Measurements from ENCODE around the gene NRM. TPM values are rescaled to one million over a fixed set of nuclear protein-coding genes. Genes with fewer than 3 reads are reported as not detected.
A peak's percentile ranks its signal among the peaks of the same experiment; 100 is the strongest.
"Not testable (repeated sequence)": the region's sequence is repeated elsewhere in the genome, so short reads cannot be mapped to it uniquely, and the experiment has no call there.

Gene NRM
- total RNA-seq, 4 donors from 2014 or later, result 3.0 to 8.2 (median 6.0) TPM

DNA sequence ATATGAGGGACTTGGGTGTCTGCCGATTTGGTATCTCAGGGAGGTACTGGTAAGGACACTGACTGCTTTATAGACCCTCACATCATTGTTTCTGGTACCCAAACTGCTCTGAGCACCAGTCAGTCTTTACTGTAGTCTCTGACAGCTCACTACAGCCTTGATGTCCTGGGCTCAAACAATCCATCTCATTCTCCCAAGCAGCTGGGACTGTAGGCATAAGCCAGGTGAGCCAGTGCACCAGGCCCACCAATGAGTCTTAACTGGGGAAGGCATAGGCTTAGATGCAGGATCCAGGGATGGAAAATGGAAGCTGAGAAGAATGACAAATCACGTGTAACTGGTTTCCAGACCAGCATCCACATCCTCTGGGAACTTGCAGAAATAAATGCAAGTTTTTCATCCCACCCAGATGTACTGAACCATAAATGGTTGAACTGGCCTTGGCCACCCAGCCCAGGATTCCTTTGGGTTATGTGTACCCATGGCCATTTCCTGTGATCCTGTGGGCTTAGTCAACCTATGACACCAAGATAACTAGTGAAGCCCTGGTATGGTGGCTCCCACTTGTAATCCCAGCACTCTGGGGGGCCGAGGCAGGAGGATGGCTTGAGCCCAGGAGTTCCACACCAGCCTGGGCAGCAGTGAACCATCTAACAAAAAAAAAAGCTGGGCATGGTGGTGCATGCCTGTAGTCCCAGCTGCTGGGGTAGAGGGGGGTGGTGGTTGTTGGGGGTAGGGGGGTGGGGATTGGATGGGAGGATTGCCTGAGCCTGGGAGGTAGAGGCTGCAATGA, 35.1 kb upstream of the NRM start:
- Histone ChIP-seq H3K27me3 (no peaks in the 10 kb centered on the region), H3K4me1 (peaks cover 2 to 77% (median 13%) of the 10 kb centered on the region in 3 donors), H3K9me3 (no peaks in the 10 kb centered on the region), H3K4me3 (no peak overlapping the region), H3K27ac (peak overlapping the region in 3 of 4 donors; percentile 12 to 97 (median 94)), H3K36me3 (peaks cover 0 to 85% of the 10 kb centered on the region in 2 donors)
- ATAC-seq, result no peak
- TF ChIP-seq POLR2A (IDR thresholded peaks at IDR 0.05), result no peak
- TF ChIP-seq EP300 (IDR thresholded peaks at IDR 0.05), result no peak
- TF ChIP-seq, protein P1, sequence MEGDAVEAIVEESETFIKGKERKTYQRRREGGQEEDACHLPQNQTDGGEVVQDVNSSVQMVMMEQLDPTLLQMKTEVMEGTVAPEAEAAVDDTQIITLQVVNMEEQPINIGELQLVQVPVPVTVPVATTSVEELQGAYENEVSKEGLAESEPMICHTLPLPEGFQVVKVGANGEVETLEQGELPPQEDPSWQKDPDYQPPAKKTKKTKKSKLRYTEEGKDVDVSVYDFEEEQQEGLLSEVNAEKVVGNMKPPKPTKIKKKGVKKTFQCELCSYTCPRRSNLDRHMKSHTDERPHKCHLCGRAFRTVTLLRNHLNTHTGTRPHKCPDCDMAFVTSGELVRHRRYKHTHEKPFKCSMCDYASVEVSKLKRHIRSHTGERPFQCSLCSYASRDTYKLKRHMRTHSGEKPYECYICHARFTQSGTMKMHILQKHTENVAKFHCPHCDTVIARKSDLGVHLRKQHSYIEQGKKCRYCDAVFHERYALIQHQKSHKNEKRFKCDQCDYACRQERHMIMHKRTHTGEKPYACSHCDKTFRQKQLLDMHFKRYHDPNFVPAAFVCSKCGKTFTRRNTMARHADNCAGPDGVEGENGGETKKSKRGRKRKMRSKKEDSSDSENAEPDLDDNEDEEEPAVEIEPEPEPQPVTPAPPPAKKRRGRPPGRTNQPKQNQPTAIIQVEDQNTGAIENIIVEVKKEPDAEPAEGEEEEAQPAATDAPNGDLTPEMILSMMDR (IDR thresholded peaks at IDR 0.05), result no peak
- TF ChIP-seq POLR2AphosphoS5 (IDR thresholded peaks at IDR 0.05), result peak; percentile 19
- 33 to 42% methylated on average over 2 of the region's 3 CpGs for WGBS, 2 donors (ENCODE audit: low coverage in 1 of 2)

DNA sequence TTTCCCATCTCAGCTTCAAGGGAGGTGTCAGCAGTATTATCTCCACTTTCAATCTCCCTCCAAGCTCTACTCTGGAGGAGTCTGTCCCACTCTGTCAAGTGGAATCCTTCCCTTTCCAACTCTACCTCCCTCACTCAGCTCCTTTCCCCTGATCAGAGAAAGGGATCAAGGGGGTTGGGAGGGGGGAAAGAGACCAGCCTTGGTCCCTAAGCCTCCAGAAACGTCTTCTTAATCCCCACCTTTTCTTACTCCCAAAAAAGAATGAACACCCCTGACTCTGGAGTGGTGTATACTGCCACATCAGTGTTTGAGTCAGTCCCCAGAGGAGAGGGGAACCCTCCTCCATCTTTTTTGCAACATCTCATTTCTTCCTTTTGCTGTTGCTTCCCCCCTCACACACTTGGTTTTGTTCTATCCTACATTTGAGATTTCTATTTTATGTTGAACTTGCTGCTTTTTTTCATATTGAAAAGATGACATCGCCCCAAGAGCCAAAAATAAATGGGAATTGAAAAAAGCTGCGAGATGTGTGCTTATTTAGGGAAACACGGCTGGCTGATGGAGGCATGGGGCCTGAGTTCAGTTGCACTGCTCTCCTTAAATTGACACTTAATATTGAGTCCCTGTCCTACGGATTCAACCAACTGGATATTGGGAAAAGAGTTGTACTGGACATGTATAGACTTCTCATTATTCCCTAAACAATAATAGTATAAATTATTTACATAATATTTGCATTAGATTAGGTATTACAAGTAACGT, 34.3 kb upstream of the NRM start:
- no peaks in the 10 kb centered on the region for H3K9me3 ChIP-seq
- H3K36me3 ChIP-seq, result peaks cover 0 to 77% of the 10 kb centered on the region in 2 donors
- peaks cover 2 to 69% (median 13%) of the 10 kb centered on the region in 3 donors for H3K4me1 ChIP-seq
- WGBS, 2 donors (ENCODE audit: low coverage in 1 of 2), result 10 to 12% methylated on average over 5 to 6 of the region's 6 CpGs
- ATAC-seq, result no peak
- H3K27ac ChIP-seq, result peak overlapping the region in 2 of 4 donors; percentile 94 to 97
- TF ChIP-seq POLR2AphosphoS5 (IDR thresholded peaks at IDR 0.05), result no peak
- TF ChIP-seq EP300 (IDR thresholded peaks at IDR 0.05), result no peak
- TF ChIP-seq POLR2A (IDR thresholded peaks at IDR 0.05), result no peak
- TF ChIP-seq, protein P1 (IDR thresholded peaks at IDR 0.05), result no peak
- no peak overlapping the region for H3K4me3 ChIP-seq
- no peaks in the 10 kb centered on the region for H3K27me3 ChIP-seq

DNA sequence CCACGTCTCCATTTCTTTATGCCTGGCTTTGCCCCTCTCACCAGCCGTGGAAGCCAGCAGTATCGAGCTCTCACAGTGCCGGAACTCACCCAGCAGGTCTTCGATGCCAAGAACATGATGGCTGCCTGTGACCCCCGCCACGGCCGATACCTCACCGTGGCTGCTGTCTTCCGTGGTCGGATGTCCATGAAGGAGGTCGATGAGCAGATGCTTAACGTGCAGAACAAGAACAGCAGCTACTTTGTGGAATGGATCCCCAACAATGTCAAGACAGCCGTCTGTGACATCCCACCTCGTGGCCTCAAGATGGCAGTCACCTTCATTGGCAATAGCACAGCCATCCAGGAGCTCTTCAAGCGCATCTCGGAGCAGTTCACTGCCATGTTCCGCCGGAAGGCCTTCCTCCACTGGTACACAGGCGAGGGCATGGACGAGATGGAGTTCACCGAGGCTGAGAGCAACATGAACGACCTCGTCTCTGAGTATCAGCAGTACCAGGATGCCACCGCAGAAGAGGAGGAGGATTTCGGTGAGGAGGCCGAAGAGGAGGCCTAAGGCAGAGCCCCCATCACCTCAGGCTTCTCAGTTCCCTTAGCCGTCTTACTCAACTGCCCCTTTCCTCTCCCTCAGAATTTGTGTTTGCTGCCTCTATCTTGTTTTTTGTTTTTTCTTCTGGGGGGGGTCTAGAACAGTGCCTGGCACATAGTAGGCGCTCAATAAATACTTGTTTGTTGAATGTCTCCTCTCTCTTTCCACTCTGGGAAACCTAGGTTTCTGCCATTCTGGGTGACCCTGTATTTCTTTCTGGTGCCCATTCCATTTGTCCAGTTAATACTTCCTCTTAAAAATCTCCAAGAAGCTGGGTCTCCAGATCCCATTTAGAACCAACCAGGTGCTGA, 33.3 kb upstream of the NRM start:
- not testable (repeated sequence) for H3K4me3 ChIP-seq, H3K27me3 ChIP-seq, H3K9me3 ChIP-seq, ATAC-seq
- Histone ChIP-seq H3K4me1 (peaks cover 2 to 75% (median 19%) of the 10 kb centered on the region in 3 donors), H3K36me3 (peaks cover 0 to 67% of the 10 kb centered on the region in 2 donors), H3K27ac (peak overlapping the region in 3 of 4 donors; percentile 94 to 99 (median 97))
- WGBS, 2 donors (ENCODE audit: low coverage in 1 of 2), result 43 to 71% methylated on average over 6 to 11 of the region's 29 CpGs
- TF ChIP-seq, protein P1 (IDR thresholded peaks at IDR 0.05), result peak in 1 of 4 experiments; percentile 14
- TF ChIP-seq POLR2AphosphoS5 (IDR thresholded peaks at IDR 0.05), result peak; percentile 7

DNA sequence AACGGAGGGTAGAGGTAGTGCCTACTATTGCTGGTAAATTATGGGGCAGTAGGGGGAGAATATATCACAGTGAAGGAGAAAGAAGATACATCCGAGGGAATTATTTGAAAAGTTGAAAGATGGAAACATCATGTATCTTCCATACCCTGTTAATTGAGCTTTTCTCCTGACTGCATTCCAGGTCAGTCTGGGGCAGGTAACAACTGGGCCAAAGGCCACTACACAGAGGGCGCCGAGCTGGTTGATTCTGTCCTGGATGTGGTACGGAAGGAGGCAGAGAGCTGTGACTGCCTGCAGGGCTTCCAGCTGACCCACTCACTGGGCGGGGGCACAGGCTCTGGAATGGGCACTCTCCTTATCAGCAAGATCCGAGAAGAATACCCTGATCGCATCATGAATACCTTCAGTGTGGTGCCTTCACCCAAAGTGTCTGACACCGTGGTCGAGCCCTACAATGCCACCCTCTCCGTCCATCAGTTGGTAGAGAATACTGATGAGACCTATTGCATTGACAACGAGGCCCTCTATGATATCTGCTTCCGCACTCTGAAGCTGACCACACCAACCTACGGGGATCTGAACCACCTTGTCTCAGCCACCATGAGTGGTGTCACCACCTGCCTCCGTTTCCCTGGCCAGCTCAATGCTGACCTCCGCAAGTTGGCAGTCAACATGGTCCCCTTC, 32.5 kb upstream of the NRM start:
- H3K4me1 ChIP-seq, result peaks cover 2 to 81% (median 22%) of the 10 kb centered on the region in 3 donors
- not testable (repeated sequence) for ATAC-seq, H3K4me3 ChIP-seq, H3K27me3 ChIP-seq, H3K9me3 ChIP-seq
- H3K36me3 ChIP-seq, result peaks cover 0 to 59% of the 10 kb centered on the region in 2 donors
- peak overlapping the region in 3 of 4 donors; percentile 94 to 99 (median 97) for H3K27ac ChIP-seq
- 31 to 42% methylated on average over 8 of the region's 16 CpGs for WGBS, 2 donors (ENCODE audit: low coverage in 1 of 2)

Data from gastroesophageal sphincter (tissue), 4 donors.